ENCODE results near the gene BMP2K.

- TF ChIP-seq PATZ1 (CRISPR knock-in tag; IDR thresholded peaks at IDR 0.05; ENCODE audit: borderline replicate concordance) (no peak), TCF4 (CRISPR knock-in tag; IDR thresholded peaks at IDR 0.05; ENCODE audit: borderline replicate concordance) (no peak), POU6F1 (CRISPR knock-in tag; IDR thresholded peaks at IDR 0.05; ENCODE audit: borderline replicate concordance, low read depth) (no peak), ZNF565 (CRISPR knock-in tag; conservative IDR thresholded peaks at IDR 0.05; ENCODE audit: low read depth) (no peak), OSR1 (CRISPR knock-in tag; IDR thresholded peaks at IDR 0.05) (no peak), RARB (CRISPR knock-in tag; IDR thresholded peaks at IDR 0.05) (no peak)
Observed at GRCh38 chr4:78949735-78950134, 173.6 kb downstream of the BMP2K start.

All from SK-N-SH treated with all-trans-retinoic acid at 6 μM for 48 hours (cell line).